Measurements from ENCODE around the gene MGAT5B.

The MGAT5B gene

DNA sequence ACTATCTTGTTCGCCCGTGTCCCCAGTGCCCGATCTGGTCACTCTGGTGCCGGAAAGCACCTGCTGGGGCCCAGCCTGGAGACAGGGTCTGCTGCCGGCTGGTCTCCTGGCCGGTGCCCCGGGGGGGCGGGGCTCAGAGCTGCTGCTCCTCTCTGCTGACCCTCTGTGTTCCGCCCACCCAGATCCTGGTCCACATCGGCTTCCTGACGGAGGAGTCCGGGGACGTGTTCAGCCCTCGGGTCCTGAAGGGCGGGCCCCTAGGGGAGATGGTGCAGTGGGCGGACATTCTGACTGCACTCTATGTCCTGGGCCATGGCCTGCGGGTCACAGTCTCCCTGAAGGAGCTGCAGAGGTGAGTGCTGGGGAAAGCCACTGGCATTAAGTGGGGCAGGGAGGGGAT is 37.6 kb downstream of the MGAT5B start:
- DNase-seq (ENCODE audit: low read depth) = no peak

DNA sequence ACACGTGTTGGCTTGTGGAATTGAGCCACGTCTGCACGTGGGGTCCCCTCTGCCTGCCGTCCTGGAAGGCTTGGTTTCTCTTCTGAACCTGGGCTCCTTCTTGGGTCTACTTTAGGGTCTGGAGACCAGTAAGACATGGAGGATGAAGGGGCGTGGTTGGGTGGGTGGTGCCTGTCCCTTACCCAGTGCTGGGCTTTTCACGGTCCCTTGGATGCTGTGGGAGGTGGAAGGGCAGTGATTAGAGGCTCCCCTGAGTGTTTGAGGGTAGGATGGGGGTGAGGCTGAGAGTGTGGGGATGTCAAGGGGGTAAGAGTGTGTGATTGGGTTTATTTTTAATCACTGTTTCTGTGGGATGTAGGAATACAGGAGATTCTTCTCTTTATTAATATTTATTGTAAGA is 38.3 kb downstream of the MGAT5B start:
- DNase-seq (ENCODE audit: low read depth) = no peak

DNA sequence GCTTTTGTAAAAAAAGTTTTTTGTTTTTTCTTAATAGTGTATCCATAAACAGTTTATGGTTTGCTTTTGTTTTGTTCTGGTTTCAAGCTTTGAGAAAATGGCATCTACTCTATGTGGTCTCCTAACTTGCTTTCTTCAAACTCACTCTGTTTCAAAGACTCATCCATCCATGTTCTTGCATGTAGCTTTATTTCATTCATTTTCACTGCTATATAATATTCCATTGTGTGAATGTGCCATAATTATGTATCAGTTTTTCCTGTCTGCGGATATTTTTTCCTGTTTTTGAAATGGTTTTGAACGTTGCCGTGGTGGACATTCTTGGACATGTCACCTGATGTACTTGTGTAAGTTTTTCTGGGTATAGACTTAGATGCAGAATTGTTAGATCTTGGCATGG is 39.1 kb downstream of the MGAT5B start:
- DNase-seq (ENCODE audit: low read depth) = no peak

DNA sequence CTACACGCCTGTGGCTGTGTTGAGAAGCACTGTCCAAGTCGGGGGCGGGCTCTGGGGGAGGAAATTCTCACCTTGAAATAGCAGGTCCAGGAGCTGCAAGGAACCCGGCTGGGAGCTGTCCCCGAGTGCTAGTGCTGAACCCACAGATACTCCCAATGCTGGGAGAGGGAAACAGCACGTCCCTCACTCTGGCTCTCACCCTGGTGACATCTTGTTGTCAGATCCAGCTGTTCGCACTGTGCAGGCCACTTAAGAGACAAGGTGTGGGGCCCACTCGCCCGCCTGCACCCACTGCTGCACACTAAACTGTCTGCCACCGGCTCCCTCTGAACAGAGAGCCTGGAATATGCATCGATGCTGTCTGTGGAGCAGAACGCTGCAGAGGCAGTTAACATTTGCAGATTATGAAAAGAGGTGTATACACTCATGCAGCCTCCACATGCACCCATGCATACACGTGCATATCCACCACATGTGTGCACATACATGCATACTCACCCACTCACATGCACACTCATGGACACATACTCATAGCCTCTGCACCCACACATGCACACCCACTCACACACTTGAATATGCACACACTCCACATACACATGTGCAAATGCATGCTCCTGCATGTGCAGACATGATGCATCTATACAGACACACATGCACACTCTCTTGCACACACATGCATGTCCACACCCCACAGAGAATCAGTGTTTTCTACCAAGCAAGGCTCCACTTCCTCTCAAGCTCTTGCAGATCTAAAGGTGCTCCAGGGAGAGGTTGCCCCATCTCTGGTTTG is 42.0 kb downstream of the MGAT5B start:
- peak; percentile 44 for DNase-seq (ENCODE audit: low read depth)

DNA sequence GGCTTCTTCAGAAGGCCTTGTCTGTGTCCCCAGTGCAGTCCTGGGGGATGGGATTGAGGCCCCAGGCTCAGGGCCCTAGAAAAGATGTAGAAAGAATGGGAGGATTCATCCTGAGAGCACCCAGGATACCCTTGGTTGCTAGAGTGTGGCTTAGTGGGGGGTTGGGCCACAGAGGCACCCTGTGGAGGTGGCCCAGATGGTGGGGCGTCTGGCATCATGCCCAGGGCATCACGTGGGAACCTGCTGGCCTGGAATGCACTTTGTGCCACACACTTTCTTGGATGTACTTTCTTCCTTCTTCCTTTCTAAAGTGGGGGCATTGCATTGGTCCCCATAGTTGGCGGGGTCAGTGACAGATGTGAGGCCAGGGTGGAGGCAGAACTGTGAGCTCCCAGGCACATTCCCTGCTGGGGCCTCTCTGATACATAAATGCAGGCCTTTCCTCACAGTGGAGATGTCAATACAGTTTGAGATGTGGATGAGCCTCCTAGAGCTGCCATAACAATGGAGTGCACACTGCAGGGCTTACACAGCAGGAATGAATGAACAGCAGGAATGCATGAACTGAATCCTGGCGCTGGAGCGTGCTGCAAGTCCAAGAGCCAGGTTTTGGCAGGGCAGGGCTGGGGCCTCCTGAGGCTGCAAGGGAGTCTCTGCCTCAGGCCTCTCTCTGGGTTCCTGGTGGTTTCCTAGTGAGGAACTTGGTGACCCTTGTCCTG is 43.3 kb downstream of the MGAT5B start:
- DNase-seq (ENCODE audit: low read depth) = no peak

DNA sequence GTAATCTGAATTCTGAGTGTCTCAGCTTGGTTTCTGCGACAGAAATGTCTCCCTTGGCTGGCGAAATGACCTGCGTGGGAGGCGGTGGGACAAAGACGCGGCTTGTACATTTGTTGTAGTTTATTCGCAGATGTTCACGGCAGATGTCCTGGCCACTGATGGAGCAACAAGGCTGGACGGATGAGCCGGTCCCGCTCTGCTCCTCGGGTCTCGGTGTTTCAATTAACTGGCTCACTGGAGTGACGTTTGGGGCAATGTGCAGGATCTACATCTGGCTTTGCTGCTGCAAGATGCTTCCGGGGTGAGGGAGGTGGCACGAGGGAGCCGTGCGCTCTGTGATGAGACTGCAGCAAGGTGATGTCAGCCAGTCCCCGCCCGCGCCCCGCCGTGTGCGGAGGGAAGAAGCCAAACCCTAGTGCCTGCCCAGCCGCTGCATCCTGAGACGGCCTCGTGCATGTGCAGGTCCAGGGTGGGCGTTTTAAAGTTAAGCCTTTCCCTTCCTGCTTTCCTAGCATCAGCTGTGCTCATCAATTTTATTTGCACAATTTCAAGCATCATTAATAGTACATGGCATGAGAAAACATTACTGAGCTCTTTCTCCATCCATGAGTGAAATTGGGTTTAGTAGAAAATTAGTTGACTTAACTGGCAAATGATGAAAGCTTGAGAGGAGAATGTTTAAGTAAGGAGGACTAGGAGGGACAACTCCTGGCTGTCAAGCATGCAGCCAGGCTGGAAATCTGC is 44.4 kb downstream of the MGAT5B start:
- no peak for DNase-seq (ENCODE audit: low read depth)

DNA sequence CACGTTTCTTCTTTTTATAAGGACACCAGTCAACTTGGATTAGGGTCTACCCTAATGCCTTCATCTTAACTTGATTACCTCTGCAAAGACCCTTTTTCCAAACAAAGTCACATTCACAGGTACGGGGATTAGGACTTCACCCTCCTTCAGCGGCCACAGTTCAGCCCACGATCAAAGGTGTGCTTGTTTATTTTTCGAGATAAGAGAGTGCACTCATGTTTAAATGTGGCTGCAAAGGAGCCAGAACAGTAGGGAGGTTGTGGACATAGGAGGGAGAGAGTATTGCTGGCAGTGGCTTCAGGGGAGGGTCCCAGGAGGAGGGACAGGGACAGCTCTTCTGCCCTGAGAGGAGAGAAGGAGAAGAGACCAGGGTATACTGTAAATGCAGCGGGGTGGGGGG is 46.7 kb downstream of the MGAT5B start:
- no peak for DNase-seq (ENCODE audit: low read depth)

DNA sequence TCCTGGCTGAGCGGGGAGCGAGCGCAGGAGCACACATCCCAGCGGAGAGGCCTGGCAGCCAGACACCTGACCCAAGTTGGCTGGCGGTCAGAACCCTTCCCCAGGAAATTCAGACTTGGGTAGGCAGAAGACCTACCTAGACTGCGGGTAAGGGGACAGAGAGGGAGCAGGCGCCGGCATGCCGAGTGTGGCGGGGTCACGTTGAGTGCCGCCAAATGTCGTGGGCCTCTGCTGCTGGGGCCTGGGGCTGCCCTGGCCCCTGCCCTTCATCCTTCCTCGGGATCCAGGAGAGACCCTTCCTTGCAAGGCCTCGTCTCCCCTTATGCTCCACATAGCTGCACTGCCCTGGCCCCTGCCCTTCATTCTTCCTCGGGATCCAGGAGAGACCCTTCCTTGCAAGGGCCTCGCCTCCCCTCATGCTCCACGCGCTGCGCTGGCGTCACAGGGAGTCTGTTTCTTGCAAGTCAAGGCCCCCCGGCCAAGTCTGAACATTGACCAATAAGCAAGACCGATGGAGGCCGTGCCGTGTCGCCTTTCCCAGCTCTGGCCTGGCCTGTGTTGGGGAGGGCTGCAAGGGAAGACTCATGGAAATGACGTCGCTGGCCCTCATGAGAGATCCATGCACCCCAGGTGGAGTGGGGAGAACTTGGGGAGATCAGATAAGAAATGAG is 47.8 kb downstream of the MGAT5B start:
- DNase-seq (ENCODE audit: low read depth) = no peak

DNA sequence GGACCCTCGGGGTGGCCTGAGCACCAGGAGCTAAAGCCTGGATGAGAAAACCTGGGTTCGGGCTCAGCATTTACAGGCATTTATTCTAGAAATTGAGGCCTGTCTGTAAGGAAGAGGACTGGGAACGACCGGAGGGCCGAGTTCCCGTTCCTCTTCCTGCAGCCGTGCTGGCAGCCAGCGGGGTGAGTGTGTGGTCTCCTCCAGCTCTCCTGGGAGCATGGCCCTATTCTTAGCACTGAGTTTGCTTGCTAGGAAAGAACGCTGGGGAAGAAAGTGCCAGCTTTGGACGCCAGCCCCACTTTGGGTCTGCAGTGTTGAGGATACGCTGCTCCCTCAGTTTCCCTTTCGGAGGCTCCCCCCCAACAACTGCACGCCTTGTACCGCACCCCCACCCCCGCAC is 49.6 kb downstream of the MGAT5B start:
- no peak for DNase-seq (ENCODE audit: low read depth)

DNA sequence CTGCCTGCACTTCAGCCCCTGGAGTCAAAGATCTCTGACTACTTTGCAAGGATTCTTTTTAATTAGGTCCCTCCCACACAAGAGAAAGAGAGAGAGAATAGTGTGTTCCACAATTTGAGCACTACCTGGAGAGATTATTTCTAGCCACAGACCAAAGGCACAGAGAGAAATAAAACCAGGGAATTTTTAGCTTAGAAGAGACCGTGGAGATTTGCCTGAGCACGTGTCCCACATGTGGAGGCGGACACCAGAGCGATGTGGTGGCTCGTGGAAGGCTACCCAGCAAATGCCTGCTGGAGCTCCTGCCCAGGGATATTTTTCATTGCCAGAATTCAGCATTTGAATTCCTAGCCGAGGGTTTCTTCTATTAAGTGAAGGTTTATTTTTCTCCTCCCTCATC is 50.6 kb downstream of the MGAT5B start:
- no peak for DNase-seq (ENCODE audit: low read depth)

DNA sequence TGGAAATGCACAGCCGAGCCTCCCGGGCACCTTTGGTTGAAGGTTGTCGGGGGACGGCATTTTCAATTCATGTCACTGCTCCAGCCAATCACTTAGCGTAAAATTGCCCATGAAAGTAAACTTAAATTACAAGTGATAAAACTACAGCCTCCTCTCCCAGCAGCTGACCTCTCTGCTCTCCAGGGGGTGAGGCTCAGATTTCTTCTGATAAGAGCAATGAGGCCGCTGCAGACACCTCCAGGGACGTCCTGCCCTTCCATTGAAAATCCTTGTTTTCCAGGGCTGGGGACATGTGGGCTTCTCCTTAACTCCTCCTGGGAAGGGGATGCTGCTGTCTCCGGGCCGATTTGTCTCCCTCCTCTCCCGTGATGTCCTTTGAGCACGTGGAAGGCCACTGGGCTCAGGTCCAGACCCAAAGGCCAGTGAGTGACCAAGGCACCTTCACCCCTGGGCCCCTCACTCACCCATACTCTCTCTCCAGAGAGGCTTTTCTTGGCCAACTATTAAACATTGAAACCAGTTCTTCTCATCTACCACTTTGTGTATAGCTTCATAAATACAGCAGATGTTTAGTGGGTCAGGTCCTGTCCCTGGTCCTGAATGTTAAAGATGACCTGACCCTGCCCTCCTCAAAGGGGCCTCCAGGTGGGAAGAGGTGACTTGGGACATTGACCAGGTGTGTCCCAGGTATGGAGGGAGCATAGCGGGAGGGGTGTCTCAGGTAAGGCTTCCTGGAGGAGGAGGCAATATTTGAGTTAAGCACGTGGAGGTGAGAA is 52.3 kb downstream of the MGAT5B start:
- no peak for DNase-seq (ENCODE audit: low read depth)

DNA sequence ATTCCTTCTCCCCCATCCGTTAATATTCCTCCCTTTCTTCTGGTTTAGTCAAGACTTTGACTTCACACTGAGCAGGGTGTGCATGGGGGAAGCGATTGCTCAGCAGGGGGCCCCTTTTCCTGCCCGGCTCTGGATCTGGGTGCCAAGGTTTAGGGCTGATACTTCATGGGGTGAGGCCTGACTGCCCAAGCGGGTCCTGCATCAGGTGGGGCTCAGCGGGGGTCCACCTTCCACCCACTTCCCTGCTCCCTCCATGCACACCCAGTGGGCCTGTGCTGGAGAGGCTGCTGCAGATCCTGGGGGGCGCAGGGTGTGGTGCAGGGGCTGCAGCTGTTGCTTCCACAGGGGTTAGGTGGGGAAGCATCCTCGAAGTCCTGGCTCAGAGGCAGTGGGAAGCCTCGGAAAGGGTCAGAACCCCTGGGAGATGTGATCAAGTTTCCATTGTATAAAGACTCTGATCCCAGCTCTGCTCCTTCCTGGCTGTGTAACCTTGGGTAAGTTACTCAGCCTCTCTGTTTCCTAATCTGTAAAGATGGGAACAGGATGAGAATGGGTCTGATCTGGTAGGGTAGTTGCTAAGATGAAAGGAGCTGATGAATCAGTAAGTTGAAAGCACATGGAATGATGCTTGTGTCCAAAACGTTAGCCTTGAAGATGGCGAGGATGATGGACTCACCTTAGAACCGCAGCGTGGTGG is 53.3 kb downstream of the MGAT5B start:
- no peak for DNase-seq (ENCODE audit: low read depth)

DNA sequence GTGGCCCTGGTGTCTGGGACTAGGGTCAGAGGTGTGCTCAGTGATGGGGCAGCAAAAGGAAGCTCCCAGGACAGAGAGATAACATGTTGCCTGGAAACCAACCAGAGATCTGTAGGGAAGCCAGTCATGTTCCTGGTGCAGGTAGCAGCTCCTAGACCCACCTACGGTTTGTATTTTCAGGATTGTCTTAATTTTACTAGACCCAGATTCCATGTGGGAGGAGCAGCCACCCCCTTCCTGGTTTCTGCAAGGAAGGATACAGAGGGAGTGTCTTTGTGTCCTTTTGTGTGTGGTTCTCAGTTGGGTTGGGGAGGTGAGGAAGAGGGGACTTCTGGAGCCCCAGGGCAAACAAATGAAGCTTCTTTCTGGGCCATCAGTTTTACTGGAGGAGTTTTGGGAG is 53.9 kb downstream of the MGAT5B start:
- DNase-seq (ENCODE audit: low read depth) = no peak

DNA sequence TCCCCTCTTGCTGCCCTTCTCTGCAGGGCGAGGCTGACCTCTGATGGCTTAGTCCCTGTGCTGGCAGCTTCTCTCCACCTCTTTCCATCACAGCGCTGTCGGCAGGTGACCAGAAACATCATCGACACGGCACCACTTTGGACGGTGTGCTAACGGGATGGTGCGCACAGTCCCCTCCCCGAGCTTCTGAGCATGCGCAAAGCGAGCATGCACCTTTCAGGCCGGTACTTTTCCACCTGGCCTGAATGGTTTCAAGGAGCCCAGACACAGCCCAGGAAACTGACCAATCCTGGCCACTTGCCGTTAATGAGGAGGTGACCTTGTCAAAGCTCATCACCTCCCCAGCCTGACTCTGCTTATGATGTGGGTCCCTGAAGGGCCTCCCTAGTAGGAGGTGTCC is 54.8 kb downstream of the MGAT5B start:
- no peak for DNase-seq (ENCODE audit: low read depth)

DNA sequence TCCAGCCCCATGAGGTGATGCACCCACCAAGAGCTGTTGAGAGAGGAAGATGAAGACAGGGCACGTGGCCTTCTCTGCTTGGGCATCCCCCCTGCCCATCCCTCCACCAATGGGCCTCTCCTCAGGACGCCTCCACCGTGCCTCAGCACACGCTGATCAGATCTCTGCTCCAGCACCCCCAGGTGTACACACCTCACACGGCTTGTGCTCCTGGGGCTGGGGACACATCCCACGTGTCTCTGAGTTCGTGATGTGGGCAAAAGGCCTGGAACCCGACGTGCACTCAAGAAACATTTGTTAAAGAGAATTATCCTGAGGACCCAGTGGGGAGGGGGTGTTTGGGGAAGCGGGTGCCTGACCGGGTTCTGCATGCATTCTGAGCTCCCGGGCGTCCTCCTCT is 55.3 kb downstream of the MGAT5B start:
- no peak for DNase-seq (ENCODE audit: low read depth)

DNA sequence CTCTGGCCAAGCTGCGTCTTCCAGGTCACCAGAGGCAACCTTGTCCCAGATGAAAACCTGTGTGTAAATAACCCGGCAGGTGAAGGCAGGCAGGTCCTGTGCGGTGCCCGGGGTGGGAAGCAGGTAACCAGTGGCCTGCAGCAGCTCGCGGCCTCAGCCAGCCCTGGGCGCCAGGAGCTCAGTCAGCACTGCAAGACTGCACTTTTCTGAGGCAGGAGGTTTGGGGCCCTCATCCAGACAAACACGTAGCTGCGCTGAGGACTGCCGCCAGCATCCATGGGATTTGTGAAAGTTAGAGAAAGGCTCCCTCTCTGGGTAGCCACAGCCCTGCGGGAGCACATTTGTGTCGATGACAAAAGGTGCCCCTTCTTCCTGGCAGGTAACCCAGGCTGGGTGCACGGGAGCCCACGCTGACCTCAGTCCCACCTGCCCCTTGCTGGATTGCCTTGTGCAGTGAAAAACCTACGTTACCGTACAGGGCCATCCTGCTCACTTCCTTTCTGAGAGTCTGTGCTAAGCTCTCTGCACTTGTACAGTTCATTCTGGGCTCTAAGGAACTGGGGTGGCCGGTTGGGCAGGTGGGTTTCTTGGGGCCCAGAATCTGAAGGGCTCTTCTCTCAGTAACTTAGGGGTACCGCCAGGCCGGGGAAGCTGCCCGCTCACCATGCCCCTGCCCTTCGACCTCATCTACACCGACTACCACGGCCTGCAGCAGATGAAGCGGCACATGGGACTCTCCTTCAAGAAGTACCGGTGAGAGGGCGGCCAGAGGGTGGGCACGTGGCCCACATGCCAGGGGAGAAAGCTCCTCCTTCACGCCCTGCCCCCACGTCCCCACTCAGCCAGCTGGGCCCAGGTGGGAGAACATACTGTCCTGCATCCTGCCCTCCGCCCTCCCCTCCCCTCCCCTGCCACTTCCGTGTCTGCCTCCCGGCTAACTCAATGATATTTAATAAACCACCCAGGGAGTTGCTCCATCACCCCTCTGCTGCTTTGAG is 56.4 kb downstream of the MGAT5B start:
- DNase-seq (ENCODE audit: low read depth) = peak; percentile 12

DNA sequence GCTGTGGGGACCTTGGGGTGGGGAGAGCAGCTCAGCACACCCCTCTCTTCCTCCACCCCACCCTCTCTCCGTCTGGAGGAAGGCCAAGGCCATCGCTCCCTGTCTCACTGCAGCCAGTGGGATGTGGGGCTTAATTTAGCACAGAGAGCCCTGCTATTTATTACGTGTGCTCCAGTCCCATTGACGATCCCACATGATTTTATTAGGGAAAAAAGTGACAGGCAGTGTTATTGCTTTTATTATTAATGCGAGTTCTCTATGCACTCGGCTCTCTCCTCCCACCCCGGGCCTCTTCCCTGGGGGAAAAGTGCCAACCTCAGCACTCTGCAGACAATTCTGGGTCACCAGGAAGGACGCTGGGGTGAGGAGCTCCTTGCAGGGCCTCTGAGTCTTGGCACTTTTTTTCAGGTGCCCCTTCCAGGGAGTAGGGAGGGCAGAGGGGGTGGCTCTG is 57.3 kb downstream of the MGAT5B start:
- no peak for DNase-seq (ENCODE audit: low read depth)

DNA sequence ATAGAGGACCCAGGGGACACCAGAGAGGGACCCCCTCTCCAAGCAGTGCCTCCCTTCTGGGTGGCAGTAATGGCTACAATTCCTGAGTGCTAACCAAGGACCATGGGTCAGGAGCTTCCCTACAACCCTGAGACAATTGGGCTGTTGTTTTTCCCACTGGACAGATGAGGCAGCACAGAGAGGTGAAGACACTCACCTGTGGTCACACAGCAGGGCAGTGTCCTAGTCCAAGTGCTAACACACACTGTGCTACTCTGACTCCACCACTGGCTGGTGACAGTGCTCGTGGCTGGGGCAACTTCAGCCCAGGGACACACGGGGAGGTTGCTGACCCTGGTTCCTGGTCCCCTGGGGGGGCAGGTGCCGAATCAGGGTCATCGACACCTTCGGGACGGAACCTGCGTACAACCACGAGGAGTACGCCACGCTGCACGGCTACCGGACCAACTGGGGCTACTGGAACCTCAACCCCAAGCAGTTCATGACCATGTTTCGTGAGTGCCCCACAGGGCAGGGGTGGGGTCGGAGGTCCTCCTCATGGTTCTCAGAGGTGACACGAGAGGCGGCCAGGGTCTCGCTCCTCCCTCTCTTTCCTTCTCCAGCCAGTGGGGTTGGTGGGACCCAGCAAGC is 58.1 kb downstream of the MGAT5B start:
- DNase-seq (ENCODE audit: low read depth) = no peak

DNA sequence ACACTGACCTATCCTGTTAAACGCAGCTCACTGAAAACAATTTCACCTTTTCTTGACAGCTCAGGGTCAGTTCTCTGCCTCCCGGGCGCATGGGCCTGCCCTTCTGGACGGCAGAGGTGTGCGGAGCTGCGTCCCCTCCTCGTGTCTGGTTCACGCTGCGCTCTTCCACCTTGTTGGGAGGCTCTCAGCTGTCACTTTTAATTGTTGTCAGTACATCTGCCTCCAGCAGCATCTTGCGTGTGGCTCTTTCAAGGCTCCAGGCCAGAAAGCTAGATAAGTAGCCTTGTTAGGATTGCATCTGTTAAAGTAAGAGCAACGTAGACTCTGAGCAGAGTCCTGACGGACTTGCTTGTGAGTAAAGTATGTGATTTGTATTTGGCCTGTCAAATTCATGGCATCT is 59.4 kb downstream of the MGAT5B start:
- DNase-seq (ENCODE audit: low read depth) = no peak

Measured in ELR (cell line).